ENCODE results near the gene OSBPL1A. TPM values are rescaled to one million over a fixed set of nuclear protein-coding genes. Genes with fewer than 3 reads are reported as not detected.

Gene OSBPL1A
- total and polyA plus RNA-seq, 2 of the 8 experiments (the other 6 are each of a cell fraction or from before 2014, with no cell fraction given) = 53.2 to 74.9 TPM

DNA sequence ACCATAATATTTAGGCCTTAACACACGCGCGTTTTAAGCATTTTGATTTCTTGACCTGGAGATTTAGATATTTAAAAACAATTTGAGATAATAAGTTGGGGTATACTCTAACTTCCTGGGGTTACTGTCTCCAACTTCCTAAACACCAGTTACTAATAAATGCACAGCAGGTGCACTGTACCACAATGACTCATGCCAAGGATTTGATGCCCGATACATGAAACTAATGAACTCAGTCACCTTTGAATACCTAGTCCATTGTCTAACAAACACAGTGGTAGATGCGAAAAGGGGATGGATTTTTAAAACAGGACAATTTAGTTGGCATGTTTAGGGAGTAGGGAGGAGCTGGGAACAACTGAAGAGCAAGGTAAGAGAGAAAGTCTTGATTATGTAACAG lies 237.5 kb downstream of the OSBPL1A start:
- Histone ChIP-seq H2BK20ac (ENCODE audit: low read length) (no peak overlapping the region), H3K9ac (replicated peaks in 1 of 4; ENCODE audit: extremely low read depth in 1 of 4, low read depth in 3 of 4, low read length in 3 of 4) (no peak overlapping the region), H4K5ac (ENCODE audit: insufficient read length, low read depth, low read length) (no peak overlapping the region), H3K4me3 (ENCODE audit: extremely low read depth in 1 of 4, insufficient read depth in 2 of 4, low read depth in 3 of 4, low read length in 4 of 4) (no peak overlapping the region), H2AK5ac (ENCODE audit: low read depth, low read length) (no peak overlapping the region), H3K56ac (replicated peaks; ENCODE audit: insufficient read length, low read depth, low read length) (no peak overlapping the region), H3K4ac (replicated peaks; ENCODE audit: insufficient read length, low read depth, low read length) (no peak overlapping the region), H3K4me1 (replicated peaks in 1 of 4; ENCODE audit: control insufficient read depth in 3 of 4, insufficient read depth in 4 of 4, low read length in 3 of 4) (no peaks in the 10 kb centered on the region), H2BK12ac (ENCODE audit: low read depth, low read length) (no peak overlapping the region), H3K79me2 (ENCODE audit: control insufficient read depth in 1 of 2, insufficient read depth in 2 of 2, low read length in 2 of 2) (no peaks in the 10 kb centered on the region), H3K27ac (ENCODE audit: low read depth, low read length) (no peak overlapping the region), H3K9me3 (ENCODE audit: insufficient read depth in 2 of 2, low read depth in 1 of 2, low read length in 1 of 2) (no peaks in the 10 kb centered on the region), H3K14ac (ENCODE audit: insufficient read length) (no peak overlapping the region), H2BK5ac (ENCODE audit: low read depth, low read length) (no peak overlapping the region), H4K8ac (ENCODE audit: extremely low read depth, insufficient read depth, low read length) (no peak overlapping the region), H3K79me1 (ENCODE audit: low read depth, low read length) (no peaks in the 10 kb centered on the region), H2AFZ (ENCODE audit: low read length) (no peak overlapping the region), H2BK15ac (ENCODE audit: low read length) (no peak overlapping the region; the same call in 1 of the 2 replicates), H3K23ac (ENCODE audit: insufficient read length) (no peak overlapping the region), H3K4me2 (ENCODE audit: insufficient read depth in 1 of 2, low read depth in 2 of 2, low read length in 2 of 2) (no peak overlapping the region), H3K18ac (ENCODE audit: extremely low read depth, low read length) (no peak overlapping the region), H2BK120ac (replicated peaks; ENCODE audit: low read depth, low read length) (no peak overlapping the region), H3K23me2 (ENCODE audit: low read depth, low read length) (no peaks in the 10 kb centered on the region), H4K20me1 (replicated peaks in 1 of 2; ENCODE audit: control insufficient read depth in 1 of 2, insufficient read depth in 2 of 2, low read length in 2 of 2) (peaks cover 0 to 6% of the 10 kb centered on the region in 2 experiments), H3K36me3 (ENCODE audit: control insufficient read depth in 2 of 4, insufficient read depth in 4 of 4, low read length in 3 of 4) (peaks cover 13 to 54% (median 32%) of the 10 kb centered on the region in 4 experiments), H3K27me3 (replicated peaks in 1 of 4; ENCODE audit: control insufficient read depth in 3 of 4, extremely low read depth in 1 of 4, insufficient read depth in 3 of 4, low read length in 3 of 4) (no peaks in the 10 kb centered on the region), H4K91ac (replicated peaks; ENCODE audit: insufficient read length, low read length) (no peak overlapping the region)
- CTCF ChIA-PET (ENCODE audit: partially characterized antibody) = interaction anchor here (0.5 to 1.7 kb wide), 2 partner anchors 17 to 22 kb away, joined by 3 to 6 read pairs; no protein-coding TSS in a partner anchor
- FAIRE-seq = no peak
- POLR2A ChIA-PET (ENCODE audit: partially characterized antibody) = interaction anchor here (1.0 to 1.5 kb wide), 3 partner anchors 19 to 23 kb away, joined by 3 to 6 read pairs (median 3); partner anchors contain the start of gene CABYR
- WGBS, 2 experiments (ENCODE audit: extremely low coverage in 1 of 2, insufficient coverage in 1 of 2, insufficient read length in 1 of 2, insufficient replicate concordance in 2 of 2, low coverage in 1 of 2, low lambda C conversion rate in 2 of 2, missing lambda C conversion rate in 1 of 2) = 93% methylated on average over 5 of the region's 5 CpGs; no CpG with 5 or more reads in 1 of the 2 experiments
- no peak for DNase-seq (ENCODE audit: low read depth in 1 of 2, low spot score in 2 of 2)
- TF ChIP-seq, protein P1, sequence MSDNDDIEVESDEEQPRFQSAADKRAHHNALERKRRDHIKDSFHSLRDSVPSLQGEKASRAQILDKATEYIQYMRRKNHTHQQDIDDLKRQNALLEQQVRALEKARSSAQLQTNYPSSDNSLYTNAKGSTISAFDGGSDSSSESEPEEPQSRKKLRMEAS (IDR thresholded peaks at IDR 0.05) = no peak
- TF ChIP-seq HDAC2 (IDR thresholded peaks at IDR 0.05; ENCODE audit: borderline replicate concordance in 1 of 2, low read depth in 2 of 2, low read length in 2 of 2) = no peak
- TF ChIP-seq, protein P2, sequence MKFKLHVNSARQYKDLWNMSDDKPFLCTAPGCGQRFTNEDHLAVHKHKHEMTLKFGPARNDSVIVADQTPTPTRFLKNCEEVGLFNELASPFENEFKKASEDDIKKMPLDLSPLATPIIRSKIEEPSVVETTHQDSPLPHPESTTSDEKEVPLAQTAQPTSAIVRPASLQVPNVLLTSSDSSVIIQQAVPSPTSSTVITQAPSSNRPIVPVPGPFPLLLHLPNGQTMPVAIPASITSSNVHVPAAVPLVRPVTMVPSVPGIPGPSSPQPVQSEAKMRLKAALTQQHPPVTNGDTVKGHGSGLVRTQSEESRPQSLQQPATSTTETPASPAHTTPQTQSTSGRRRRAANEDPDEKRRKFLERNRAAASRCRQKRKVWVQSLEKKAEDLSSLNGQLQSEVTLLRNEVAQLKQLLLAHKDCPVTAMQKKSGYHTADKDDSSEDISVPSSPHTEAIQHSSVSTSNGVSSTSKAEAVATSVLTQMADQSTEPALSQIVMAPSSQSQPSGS (IDR thresholded peaks at IDR 0.05; ENCODE audit: low read length) = no peak
- TF ChIP-seq EGR1 (IDR thresholded peaks at IDR 0.05; ENCODE audit: borderline replicate concordance, low read depth, low read length) = no peak
- TF ChIP-seq, protein P3, sequence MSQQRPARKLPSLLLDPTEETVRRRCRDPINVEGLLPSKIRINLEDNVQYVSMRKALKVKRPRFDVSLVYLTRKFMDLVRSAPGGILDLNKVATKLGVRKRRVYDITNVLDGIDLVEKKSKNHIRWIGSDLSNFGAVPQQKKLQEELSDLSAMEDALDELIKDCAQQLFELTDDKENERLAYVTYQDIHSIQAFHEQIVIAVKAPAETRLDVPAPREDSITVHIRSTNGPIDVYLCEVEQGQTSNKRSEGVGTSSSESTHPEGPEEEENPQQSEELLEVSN (IDR thresholded peaks at IDR 0.05) = no peak
- no peak for TF ChIP-seq ZNF274 (IDR thresholded peaks at IDR 0.05; ENCODE audit: borderline replicate concordance, extremely low read depth, low read length)
- no peak for TF ChIP-seq TAF7 (optimal IDR thresholded peaks at IDR 0.05; ENCODE audit: borderline replicate concordance, low read depth, low read length)
- TF ChIP-seq TBP (IDR thresholded peaks at IDR 0.05; ENCODE audit: low read depth, low read length) = no peak
- TF ChIP-seq ASH2L (IDR thresholded peaks at IDR 0.05; ENCODE audit: low read length) = no peak
- no peak for TF ChIP-seq GTF2F1 (IDR thresholded peaks at IDR 0.05; ENCODE audit: borderline replicate concordance, low read depth, low read length)
- TF ChIP-seq POU5F1 (IDR thresholded peaks at IDR 0.05; ENCODE audit: low read depth, low read length) = no peak
